Fibroblast of the aortic adventitia (primary cell): ENCODE measurements around the gene TTC17. TPM values are rescaled to one million over a fixed set of nuclear protein-coding genes. Genes with fewer than 3 reads are reported as not detected.

Source experiments
- DNase-seq: peaks from one replicate; pipeline ENCODE4 v3.0.0-alpha.2; 2010; ENCODE audit warnings: low read depth
- H3K4me3 ChIP-seq: 2 replicates; pipeline ENCODE4 v1.5.1; 2011; ENCODE audit warnings: low read depth, mild to moderate bottlenecking, control low read depth, low read length, moderate library complexity
- total RNA-seq: library from RNA; depleted of rRNA; stranded (reverse); fragments of >200 nt; gene quantifications from 2 replicates; pipeline ENCODE4 v1.2.3, GENCODE V29; 2012; ENCODE audit warnings: low replicate concordance
- TF ChIP-seq, protein P1 (sequence below): IDR thresholded peaks from 2 replicates; pipeline ENCODE4 v1.5.1; 2011; ENCODE audit warnings: mild to moderate bottlenecking, low read length, control low read depth, inconsistent platforms; ENCODE audit not compliant: insufficient read depth

The TTC17 gene, protein sequence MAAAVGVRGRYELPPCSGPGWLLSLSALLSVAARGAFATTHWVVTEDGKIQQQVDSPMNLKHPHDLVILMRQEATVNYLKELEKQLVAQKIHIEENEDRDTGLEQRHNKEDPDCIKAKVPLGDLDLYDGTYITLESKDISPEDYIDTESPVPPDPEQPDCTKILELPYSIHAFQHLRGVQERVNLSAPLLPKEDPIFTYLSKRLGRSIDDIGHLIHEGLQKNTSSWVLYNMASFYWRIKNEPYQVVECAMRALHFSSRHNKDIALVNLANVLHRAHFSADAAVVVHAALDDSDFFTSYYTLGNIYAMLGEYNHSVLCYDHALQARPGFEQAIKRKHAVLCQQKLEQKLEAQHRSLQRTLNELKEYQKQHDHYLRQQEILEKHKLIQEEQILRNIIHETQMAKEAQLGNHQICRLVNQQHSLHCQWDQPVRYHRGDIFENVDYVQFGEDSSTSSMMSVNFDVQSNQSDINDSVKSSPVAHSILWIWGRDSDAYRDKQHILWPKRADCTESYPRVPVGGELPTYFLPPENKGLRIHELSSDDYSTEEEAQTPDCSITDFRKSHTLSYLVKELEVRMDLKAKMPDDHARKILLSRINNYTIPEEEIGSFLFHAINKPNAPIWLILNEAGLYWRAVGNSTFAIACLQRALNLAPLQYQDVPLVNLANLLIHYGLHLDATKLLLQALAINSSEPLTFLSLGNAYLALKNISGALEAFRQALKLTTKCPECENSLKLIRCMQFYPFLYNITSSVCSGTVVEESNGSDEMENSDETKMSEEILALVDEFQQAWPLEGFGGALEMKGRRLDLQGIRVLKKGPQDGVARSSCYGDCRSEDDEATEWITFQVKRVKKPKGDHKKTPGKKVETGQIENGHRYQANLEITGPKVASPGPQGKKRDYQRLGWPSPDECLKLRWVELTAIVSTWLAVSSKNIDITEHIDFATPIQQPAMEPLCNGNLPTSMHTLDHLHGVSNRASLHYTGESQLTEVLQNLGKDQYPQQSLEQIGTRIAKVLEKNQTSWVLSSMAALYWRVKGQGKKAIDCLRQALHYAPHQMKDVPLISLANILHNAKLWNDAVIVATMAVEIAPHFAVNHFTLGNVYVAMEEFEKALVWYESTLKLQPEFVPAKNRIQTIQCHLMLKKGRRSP
- total RNA-seq: 61.5 and 76.9 TPM in 2 replicates

DNA sequence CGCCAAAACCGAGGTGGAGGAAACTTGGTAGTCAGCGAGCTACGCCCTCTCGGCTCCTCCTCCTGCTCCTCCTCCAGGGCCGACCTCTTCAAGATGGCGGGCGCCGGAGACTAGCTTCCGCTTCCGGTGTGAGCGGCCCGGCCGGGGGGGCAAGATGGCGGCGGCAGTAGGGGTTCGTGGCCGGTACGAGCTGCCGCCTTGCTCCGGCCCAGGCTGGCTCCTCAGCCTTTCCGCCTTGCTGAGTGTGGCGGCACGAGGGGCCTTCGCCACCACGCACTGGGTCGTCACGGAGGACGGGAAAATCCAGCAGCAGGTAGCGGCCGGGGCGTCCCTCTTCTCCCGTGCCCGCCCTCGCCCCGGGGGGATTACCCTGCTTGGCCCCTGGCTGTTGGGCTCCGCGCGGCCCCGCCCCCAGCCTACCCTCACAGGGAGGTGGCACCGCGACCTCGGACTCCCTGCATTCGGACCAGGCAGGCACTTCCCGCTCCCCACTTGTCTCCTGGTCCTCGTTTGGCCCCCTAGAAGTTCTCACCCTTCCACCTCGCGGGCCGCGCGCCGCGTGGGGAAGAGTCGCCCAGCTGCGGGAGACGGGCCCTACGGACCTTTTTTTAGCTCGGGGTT is at the start of gene TTC17:
Gene TTC17, plus strand, starts transcription at position 120 of the 621 bp plus-strand sequence. Its CDS starts 35 bp downstream, at position 155.
- TF ChIP-seq, protein P1, sequence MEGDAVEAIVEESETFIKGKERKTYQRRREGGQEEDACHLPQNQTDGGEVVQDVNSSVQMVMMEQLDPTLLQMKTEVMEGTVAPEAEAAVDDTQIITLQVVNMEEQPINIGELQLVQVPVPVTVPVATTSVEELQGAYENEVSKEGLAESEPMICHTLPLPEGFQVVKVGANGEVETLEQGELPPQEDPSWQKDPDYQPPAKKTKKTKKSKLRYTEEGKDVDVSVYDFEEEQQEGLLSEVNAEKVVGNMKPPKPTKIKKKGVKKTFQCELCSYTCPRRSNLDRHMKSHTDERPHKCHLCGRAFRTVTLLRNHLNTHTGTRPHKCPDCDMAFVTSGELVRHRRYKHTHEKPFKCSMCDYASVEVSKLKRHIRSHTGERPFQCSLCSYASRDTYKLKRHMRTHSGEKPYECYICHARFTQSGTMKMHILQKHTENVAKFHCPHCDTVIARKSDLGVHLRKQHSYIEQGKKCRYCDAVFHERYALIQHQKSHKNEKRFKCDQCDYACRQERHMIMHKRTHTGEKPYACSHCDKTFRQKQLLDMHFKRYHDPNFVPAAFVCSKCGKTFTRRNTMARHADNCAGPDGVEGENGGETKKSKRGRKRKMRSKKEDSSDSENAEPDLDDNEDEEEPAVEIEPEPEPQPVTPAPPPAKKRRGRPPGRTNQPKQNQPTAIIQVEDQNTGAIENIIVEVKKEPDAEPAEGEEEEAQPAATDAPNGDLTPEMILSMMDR: no peak
- H3K4me3 ChIP-seq: peak within 1 kb of the TSS; percentile 97
- peak; percentile 87 for DNase-seq

- peak; percentile 92 for DNase-seq
- TF ChIP-seq, protein P1: peak; percentile 82
- H3K4me3 ChIP-seq: peak within 1 kb of the TSS; percentile 95
Observed at GRCh38 chr11:43311791-43312607, 46.7 kb upstream of the TTC17 start, which contains the start of gene API5. Gene API5, plus strand, starts transcription at chr11:43311996. Its CDS starts 132 bp downstream, at chr11:43312128.

GRCh38 chr11:43315966-43316365 is 42.8 kb upstream of the TTC17 start:
- DNase-seq: no peak
- TF ChIP-seq, protein P1: no peak
- no peak overlapping the region for H3K4me3 ChIP-seq

- peak; percentile 1 for DNase-seq
- TF ChIP-seq, protein P1: no peak
- H3K4me3 ChIP-seq: no peak overlapping the region
Observed at GRCh38 chr11:43316451-43316850, 42.3 kb upstream of the TTC17 start.

- peak; percentile 94 for DNase-seq
- H3K4me3 ChIP-seq: no peak overlapping the region
- TF ChIP-seq, protein P1: no peak
Observed at GRCh38 chr11:43327987-43328386, 30.7 kb upstream of the TTC17 start.
